AG08396 (cell line): ENCODE measurements around the gene P2RX2.
A peak's percentile ranks its signal among the peaks of the same experiment; 100 is the strongest.

Experiments
- DNase-seq: peaks from one replicate; pipeline ENCODE4 v3.0.0; 2012; ENCODE audit warnings: low spot score, mixed read lengths

Gene P2RX2

DNA sequence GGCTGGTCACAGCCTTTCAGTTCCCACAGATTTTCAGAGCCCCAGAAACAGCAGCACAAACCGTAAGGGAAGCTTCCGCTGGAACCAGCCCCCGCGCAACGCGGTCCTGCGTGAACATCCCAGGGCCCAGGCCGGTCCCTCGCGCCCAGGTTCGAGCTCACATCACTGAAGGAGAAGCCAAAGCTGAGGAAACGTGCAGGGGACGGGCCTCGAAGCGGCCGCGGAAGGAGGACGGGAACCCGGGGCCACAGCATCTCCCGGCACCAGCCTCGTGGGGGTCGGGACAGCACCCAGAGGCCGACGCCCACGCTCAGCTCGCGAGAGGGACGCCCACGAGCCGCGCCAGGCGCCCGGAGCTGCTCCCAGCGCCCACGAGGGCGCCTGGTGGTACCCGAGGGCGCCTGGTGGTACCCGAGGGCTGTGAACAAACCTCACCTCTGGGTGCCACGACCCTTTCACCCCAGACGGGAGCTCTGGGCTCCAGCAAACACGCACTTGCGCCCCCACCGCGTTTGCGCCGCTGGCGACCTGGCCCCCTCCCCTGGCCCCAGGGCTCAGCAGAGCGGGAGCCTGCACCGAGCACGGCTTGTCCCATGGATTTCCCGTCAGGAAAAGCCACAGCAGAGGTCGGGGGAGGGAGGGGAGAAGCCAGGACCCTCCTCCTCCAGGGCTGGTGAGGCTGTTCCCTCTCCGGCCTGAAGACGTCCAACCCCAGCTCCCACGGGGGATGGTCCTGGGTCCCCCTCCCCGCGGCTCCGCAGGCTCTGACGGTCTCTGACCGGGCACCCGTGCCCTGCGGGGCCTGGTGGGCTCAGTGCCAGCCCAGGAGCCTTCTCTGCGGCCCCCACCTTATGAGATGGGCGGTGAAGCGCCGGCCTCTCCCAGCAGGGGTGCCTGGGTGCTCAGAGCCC, 15.1 kb upstream of the P2RX2 start:
- DNase-seq = no peak

DNA sequence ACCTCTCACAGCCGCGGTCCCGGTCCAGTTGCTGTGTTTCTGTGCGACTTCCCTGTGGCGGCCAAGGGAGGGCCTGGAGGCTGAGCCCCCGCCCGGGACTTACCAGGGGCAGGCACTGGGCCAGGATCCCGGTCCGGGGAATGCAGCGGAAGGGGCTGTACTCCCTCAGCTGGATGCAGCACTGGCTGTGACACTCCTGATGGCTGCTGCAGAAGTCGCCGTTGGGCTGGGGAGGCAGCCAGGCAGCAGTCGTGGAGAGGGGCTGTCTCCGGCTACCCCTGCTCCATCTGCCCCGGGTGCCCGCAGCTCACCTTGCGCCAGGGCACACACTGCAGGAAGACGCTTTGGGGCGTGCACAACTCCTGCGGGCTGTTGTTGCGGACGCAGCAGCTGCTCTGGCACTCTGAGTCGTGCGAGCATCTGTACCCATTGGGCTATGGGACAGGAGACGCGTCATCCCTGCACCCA, 14.4 kb upstream of the P2RX2 start:
- no peak for DNase-seq

DNA sequence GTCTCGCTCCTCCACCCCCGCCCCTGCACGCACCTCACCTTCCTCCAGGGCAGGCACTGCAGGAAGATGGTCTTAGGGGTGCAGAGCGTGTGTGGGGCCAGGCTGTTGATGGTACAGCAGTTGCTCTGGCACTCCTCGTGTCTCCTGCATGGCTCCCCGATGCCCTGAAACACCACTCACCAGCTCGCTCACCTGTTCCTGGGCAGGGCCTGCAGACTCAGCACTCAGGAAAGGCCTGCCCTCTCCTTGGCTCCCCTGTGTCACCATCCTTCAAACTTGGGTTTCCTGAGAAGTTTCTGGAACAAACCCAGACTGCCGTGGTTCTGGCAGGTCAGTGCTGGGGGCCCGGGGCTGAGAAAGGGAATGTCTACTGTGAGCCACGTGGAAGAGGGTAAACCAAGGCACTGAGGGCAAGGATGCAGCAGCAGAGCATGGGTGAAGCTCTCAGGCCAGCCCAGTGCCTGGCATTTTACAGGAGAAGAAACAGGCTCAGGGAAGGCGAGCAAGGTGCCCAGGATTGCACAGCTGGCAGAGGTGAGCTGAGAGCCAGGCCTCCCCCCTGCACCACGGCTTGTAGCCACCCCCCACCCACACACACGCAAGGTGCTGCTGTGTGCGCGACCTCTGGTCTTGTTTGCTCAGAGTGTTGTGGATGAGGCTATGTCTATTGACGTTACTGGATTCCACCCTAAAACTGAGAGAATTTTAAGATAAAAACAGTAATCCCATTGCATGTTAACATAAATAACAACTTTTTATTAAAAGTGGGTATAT, 13.7 kb upstream of the P2RX2 start:
- DNase-seq = no peak

DNA sequence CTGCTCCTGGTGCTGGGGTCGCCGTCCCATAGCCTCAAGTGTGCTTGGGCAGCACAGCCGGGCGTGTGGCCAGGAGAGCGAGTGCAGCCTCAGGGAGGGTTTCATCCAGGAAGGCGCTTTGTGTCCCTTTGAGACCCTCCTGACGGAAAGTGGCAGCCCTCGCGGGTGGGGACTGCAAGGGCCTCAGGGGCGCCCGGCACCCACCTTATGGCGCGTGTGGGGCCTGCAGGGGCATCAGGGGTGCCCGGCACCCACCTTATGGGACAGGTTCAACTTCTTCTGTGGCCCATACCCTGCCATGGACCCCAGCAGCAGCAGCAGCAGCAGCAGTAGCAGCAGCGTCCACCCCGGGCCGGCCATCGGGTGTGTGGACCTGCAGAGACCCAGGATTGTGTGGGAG, 12.7 kb upstream of the P2RX2 start:
- no peak for DNase-seq

DNA sequence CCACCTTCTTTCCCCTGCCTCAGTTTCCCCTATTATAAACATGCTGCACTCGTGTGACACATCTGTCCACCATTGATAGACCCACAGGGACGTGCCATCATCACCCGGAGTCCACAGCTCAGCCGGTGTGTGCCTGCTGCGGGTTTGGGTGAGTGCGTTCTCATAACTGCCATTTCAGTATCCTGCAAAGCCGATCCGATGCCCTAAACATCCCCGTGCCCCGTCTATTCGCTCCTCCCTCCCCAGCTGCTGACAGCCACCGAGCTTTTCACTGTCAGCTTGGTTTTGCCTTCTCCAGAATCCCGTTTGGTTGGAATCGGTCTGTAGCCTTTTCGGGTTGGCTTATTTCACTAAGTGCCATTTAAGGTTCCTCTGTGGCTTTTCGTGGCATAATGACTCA, 12.1 kb upstream of the P2RX2 start:
- no peak for DNase-seq

DNA sequence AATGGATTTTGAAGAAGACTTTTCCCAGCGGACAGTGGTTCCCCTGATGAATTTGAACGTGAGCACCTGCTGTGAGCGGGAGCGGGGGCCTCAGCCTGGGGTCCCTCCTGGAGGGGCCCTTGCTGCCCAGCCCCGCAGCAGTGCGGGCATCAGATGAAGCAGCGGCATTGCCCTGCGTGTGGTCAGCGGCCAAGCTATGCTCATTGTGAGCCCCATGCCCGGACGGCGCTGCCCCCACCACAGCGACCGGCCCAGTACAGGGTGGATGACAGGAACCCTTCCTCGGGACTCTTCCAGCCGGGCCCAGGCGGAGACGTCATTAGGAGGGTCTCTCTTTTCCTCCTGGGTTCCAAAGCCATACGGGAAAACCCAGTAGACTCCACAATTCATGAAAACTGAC, 11.6 kb upstream of the P2RX2 start:
- no peak for DNase-seq

DNA sequence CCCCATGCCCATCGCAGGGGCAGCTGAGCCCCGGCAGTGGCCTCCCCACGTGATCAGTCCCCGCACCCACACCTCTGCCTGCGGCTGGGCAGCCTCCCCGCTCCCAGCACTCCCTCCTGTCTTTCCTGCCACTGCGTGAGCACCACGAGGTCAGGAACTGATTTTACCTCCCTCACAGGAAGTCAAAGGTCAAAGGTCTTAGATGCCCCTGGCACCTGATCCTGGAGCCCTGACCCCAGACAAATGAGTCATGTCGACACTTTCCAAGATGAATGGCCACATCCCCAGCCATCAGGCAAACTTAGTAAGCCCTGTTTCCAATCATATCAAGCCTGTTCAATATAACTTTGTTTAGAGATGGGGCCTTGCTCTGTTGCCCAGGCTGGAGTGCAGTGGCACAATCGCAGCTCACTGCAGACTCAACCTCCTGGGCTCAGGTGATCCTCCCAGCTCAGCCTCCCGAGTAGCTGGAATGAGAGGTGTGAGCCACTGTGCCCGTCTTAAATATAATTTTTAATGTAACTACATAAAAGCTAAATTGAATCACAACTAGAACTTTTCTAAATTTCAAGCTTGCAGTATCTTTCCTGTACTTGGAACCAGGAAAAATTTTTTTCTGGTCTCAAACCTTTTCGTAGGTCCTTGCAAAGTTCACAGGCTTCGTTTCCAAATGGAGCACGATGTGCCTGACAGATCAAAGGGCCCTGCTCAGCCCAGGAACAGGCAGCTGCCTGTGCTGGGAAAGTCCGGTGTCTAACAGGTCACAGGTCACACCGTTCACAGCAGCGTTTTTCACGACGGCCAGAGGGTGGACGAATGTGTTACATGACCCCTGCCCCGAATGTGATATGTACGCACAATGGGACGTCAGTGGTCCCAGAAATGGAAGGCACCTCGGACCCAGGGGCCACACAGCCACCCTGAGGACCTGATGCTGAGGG, 10.1 kb upstream of the P2RX2 start:
- DNase-seq = no peak

DNA sequence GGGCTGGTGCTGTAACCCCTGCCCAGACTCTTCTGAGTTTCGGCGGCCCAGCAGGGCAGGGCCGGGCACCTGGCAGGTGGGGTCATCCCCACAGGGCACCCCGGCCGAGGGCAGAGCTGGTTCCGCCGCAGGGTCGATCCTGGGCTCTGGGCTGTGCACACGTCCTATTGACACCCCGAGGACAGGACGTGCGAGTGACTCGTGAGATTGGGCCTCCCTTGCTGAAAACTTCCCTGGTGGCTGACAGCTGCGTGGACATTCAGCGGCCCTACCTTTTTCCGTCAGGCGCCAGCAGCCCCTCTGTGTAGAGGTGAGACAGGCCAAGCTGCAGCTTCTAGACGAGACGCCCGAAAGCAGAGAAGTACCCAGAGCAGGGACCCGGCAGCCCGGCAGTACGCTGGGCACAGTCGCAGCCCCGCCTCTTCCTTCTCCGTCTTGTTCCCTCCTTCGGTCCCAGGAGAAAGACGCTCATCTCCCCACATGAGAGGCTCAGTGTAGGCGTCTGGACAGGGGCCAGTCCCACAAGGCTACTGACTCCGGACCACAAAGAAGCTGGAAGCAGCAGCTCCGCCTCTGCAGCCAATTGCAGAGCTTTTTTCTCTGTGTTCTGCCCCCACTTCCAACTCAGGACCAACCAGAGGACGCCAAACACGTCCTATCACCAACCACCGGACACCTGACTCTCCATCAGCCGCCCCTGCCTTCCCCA, 8.4 kb upstream of the P2RX2 start, which contains the start of gene LRCOL1:
LRCOL1 (minus strand) TSS at position 532 of the 709 bp plus-strand sequence. CDS start 4,331 bp downstream, outside the sequence.
- DNase-seq = peak; percentile 88

DNA sequence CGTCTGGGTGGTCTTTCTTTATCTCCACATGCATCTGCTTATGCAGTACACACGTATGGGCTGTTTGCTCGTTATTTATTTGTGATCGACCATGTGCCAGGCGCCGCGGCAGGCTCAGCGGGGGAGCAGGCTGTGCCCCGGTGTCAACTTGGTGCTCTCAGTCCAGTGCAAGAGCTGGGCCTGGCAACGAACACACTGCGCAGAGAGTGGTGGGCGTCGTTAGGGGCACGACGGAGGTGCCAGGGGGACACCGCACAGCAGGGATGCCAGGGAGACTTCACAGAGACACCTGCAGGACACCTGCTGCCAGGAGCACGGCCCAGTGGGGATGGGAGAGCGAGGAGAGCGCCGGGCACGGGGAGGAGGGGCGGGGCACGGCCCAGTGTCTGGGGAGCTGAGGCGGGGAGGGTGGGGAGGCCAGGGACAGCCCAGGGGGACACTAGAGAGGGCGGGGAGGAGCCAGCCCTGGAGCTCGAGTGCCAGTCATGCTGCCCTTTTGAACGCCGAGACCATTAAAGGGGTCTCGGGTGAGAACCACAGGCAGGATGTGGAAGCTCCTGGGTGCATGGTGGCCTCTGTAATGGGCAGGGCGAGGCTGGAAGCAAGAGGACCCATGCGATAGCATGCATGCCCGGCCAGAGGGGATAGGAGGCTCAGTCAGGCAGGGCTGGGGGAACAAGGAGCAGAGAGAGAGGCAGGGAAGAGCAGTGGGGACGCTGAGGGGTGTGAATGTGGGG, 7.5 kb upstream of the P2RX2 start:
- DNase-seq = no peak

DNA sequence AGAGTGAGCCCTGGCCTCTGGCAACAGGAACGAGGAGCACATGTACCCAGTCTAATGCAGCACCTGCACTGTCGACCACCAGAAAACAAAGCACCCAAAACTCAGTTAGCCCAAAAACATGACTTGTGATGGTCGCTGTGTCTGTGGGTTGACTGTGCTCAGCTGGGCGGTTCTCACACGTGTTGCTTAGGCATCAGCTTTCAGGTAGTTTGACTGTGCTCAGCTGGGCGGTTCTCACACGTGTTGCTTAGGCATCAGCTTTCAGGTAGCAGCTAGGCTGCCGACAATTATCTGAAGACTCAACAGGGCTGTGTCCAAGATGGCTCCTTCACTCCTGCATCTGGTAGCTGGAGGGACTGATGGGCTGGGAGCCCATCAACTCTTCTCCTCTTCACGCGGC, 7.0 kb upstream of the P2RX2 start:
- no peak for DNase-seq

DNA sequence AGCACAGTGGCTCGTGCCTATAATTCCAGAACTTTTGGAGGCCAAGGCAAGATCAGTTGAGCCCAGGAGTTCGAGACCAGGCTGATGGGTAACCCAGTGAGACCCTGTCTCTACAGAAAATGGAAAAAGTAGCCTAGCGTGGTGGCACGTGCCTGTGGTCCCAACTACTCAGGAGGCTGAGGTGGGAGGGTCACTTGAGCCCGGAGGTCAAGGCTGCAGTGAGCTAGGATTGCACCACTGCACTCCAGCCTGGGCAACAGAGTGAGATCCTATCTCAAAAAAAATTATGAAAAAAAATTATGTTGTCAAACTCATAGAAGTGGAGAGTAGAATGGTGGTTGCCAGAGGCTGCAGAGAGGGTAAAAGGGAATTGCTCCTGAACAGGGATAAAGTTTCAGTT, 4.5 kb upstream of the P2RX2 start:
- DNase-seq = no peak

DNA sequence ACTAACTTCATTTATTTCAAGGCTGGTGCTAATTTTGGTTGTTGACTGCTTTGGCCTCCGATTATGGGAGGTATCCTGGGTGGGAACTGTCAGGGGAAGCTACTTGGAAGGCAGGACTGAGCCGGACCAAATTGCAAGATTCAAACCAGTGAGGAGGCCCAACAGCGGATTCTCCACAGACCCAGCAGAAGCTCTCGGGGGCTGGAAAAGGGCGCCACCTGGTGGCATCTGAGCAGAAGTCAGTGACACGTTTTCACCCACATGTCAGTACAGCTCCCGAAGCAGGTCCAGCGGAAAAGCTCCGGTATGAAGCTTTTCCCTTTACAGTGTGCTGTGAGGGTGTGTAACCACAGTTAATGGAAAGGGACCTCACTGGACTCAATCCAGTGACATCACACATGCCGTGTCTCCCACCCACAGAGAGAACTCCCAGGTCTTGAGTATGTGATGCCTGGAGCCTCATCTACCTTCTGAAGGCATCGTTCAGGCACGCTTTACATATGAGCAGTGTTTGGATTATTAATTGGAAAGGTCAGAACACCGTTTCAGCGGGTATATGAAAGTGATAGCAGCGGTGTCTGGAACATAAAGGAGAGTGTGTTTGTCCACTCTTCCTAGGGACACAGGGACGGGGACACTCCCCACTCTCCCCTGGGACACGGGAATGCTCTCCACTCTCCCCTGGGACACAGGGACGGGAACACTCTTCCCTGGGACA, 3.6 kb upstream of the P2RX2 start:
- DNase-seq = peak; percentile 91

DNA sequence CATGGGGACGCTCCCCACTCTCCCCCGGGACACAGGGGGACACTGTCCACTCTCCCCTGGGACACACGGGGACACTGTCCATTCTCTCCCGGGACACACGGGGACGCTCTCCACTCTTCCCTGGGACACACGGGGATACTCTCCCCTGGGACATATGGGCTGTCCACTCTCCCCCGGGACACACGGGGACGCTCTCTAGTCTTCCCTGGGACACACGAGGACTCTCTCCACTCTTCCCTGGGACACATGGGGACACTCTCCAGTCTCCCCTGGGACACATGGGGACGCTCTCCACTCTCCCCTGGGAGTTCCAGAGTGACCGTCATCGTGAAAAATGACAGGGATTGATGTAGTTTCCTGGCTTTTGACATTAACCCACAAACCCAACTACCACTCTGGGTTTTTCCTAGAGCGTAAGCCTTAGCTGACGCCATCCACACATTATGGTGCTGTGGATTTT, 3.0 kb upstream of the P2RX2 start:
- no peak for DNase-seq

DNA sequence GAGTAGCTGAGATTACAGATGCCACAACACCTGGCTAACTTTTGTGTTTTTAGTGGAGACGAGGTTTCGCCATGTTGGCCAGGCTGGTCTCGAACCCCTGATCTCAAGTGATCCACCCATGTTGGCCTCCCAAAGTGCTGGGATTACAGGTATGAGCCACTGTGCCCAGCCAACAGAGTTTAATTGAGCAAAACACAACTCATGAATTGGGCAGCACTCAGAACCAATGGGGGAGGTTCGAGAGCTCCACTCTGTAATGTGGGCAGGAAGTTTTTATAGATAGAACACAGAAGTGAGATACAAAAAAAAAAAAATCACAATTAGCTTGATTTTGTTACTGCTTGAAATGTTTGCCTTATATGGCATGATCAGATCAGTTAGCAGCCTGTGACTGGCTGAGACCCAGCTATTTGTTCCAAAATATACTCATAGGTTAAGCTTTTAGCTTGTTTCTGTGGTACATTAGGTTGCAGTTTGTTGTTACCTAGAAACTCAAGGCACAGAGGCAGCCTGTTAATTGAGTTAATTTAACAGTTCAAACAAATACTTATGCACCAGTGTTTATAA, 1.4 kb upstream of the P2RX2 start:
- DNase-seq = no peak

DNA sequence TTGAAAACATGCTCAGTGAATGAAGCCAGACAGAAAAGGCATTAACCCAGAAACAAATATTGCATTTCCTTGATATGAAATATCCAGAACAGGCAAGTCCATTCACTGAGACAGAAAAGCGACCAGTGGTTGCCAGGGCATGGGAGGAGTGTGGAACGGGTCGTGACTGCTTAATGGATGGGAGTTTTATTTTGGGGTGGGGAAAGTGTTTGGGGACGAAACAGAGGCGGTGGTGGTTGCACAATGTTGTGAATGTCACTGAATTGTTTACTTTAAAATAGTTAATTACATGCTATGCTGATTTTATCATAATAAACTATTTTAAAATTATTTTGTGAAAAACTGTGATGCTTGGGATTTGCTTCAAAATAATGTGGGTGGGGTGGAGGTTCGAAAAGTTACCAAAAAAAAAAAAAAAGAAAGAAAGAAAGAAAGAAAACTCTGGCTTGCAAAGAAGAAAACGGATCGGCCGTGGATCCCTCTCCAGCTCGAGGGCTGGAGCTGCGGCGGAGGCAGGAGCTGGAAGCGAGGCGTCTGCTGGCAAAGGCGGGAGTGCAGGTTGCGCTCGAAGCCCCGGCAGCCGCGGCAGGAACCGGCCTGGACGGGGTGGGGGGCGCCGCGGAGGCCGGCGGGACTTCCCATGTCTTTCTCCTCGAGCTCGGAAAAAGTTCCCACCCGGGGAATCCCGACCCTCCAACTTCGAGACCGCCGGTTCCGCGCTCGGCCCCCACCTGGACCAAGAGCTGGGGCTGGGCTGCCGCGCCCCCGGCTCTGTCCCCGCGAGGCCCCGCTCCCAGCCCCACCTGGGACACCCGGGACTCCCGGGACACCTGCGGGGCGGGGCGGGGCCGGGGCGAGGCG, 524 bp upstream of the P2RX2 start:
- DNase-seq = no peak

DNA sequence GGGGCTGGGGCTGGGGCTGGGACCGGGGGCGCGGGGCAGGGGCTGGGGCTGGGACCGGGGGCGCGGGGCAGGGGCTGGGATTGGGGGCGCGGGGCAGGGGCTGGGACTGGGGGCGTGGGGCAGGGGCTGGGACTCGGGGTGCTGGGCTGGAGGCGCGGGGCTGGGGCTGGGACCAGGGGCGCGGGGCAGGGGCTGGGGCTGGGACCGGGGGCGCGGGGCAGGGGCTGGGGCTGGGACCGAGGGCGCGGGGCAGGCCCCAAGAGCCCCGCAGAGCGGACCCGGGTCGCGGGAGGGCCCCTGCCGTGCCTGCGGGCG, 452 bp downstream of the P2RX2 start:
- DNase-seq = no peak

DNA sequence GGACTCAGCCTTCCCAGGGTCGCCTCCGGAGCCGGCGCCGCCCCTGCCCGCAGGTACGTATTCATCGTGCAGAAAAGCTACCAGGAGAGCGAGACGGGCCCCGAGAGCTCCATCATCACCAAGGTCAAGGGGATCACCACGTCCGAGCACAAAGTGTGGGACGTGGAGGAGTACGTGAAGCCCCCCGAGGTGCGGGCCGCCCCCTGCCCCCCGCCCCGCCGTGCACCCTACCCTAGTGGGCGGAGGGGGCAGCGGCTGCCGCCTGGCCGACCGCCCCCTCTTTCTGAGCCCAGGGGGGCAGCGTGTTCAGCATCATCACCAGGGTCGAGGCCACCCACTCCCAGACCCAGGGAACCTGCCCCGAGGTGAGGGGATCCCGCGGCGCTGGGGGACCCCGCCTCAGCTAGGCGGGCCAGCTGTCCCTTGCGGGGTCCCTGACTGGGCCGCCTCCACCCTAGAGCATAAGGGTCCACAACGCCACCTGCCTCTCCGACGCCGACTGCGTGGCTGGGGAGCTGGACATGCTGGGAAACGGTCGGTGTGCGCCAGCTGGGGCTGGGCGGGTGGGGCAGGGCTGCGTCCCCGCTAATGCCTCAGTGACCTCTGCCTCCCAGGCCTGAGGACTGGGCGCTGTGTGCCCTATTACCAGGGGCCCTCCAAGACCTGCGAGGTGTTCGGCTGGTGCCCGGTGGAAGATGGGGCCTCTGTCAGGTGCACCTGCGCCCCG, 973 bp downstream of the P2RX2 start:
- no peak for DNase-seq
